Activated CD8-positive, alpha-beta T cell treated with anti-CD3 and anti-CD28 coated beads for 36 hours (primary cell): ENCODE data around the gene BCL2. TPM values are rescaled to one million over a fixed set of nuclear protein-coding genes. Genes with fewer than 3 reads are reported as not detected.

Experiments used
- ATAC-seq: fragments of 200-7000 bp; cut with Tn5 transposase; one replicate; pipeline ENCODE4 v1.10.0; 2021; ENCODE audit warnings: mild to moderate bottlenecking, moderate library complexity
- CTCF ChIA-PET: fragments of 350-600 bp; sonication (Branson Sonifier 250); formaldehyde crosslinking; loops from one replicate; lab custom pipeline; 2021; ENCODE audit warnings: antibody characterized with exemption; lab: Charles Lee
- POLR2A ChIA-PET: fragments of 350-600 bp; sonication (Branson Sonifier 250); formaldehyde crosslinking; loops from one replicate; lab custom pipeline; 2021; ENCODE audit warnings: antibody characterized with exemption; lab: Charles Lee
- DNase-seq: peaks from one replicate; pipeline ENCODE4 v3.0.0-alpha.2; 2020
- H3K27ac Mint-ChIP-seq: one replicate; pipeline ENCODE4 v1.8.0; 2021; ENCODE audit warnings: mild to moderate bottlenecking, mixed read lengths
- H3K27me3 Mint-ChIP-seq: one replicate; pipeline ENCODE4 v1.8.0; 2021; ENCODE audit warnings: mixed read lengths
- H3K36me3 Mint-ChIP-seq: one replicate; pipeline ENCODE4 v1.8.0; 2021; ENCODE audit warnings: low read depth, mixed read lengths
- H3K4me1 Mint-ChIP-seq: one replicate; pipeline ENCODE4 v1.8.0; 2021; ENCODE audit warnings: low read depth, mixed read lengths
- H3K4me3 Mint-ChIP-seq: one replicate; pipeline ENCODE4 v1.8.0; 2021; ENCODE audit warnings: mild to moderate bottlenecking, moderate library complexity, mixed read lengths
- H3K9me3 Mint-ChIP-seq: one replicate; pipeline ENCODE4 v1.8.0; 2021; ENCODE audit warnings: mixed read lengths
- CTCF ChIP-seq: fragments of 200-600 bp; IDR thresholded peaks from one replicate; pipeline ENCODE4 v1.8.0; 2022; ENCODE audit warnings: antibody characterized with exemption, mild to moderate bottlenecking
- intact Hi-C: fragments of 100-400 bp; cut with micrococcal nuclease; formaldehyde crosslinking; loops from one replicate; pipeline ENCODE4 v1.10.0; 2022
- total RNA-seq, 2 experiments: library from RNA; stranded (reverse); gene quantifications; one replicate each; pipeline ENCODE4 v1.2.3, GENCODE V29; 2021

The BCL2 gene
- total RNA-seq, 2 experiments from 2014 or later = 104 to 107 TPM

- Mint-ChIP-seq H3K36me3 (peaks cover 78% of the 10 kb centered on the region), H3K4me1 (peaks cover 77% of the 10 kb centered on the region), H3K9me3 (peaks cover 2% of the 10 kb centered on the region), H3K4me3 (no peak overlapping the region), H3K27me3 (no peaks in the 10 kb centered on the region), H3K27ac (peak overlapping the region; percentile 63)
- intact Hi-C loops = no loop called here
- CTCF ChIA-PET = no interaction called here
- no peak for TF ChIP-seq CTCF
- POLR2A ChIA-PET = no interaction called here
- ATAC-seq (no peak), DNase-seq (no peak)
Measured at GRCh38 chr18:63259567-63260379, 59.8 kb downstream of the BCL2 start.

- H3K9me3 Mint-ChIP-seq = peaks cover 4% of the 10 kb centered on the region
- peaks cover 81% of the 10 kb centered on the region for H3K4me1 Mint-ChIP-seq
- intact Hi-C loops = no loop called here
- peak; percentile 52 for ATAC-seq
- POLR2A ChIA-PET = no interaction called here
- TF ChIP-seq CTCF = no peak
- DNase-seq = peak; percentile 14
- H3K36me3 Mint-ChIP-seq = peaks cover 81% of the 10 kb centered on the region
- CTCF ChIA-PET = interaction anchor here (0.9 to 1.1 kb wide), 2 partner anchors 39 to 60 kb away, joined by 3 read pairs; no protein-coding TSS in a partner anchor
- H3K27me3 Mint-ChIP-seq = no peaks in the 10 kb centered on the region
- peak overlapping the region; percentile 63 for H3K27ac Mint-ChIP-seq
- H3K4me3 Mint-ChIP-seq = no peak overlapping the region
Measured at GRCh38 chr18:63258749-63259566, 60.6 kb downstream of the BCL2 start.

- Mint-ChIP-seq H3K27me3 (no peaks in the 10 kb centered on the region), H3K27ac (peak overlapping the region; percentile 66), H3K36me3 (peaks cover 81% of the 10 kb centered on the region), H3K9me3 (peaks cover 7% of the 10 kb centered on the region), H3K4me3 (no peak overlapping the region), H3K4me1 (peaks cover 80% of the 10 kb centered on the region)
- ChIA-PET POLR2A (interaction anchor here (1.0 to 1.6 kb wide), 2 partner anchors 8 to 38 kb away, joined by 4 to 5 read pairs; no protein-coding TSS in a partner anchor), CTCF (no interaction called here)
- ATAC-seq (peak; percentile 42), DNase-seq (no peak)
- TF ChIP-seq CTCF = no peak
- intact Hi-C loops = no loop called here
Measured at GRCh38 chr18:63257453-63257852, 62.1 kb downstream of the BCL2 start.

GRCh38 chr18:63255435-63255834 lies 64.1 kb downstream of the BCL2 start:
- POLR2A ChIA-PET = interaction anchor here (0.6 to 1.1 kb wide), 4 partner anchors 12 to 45 kb away, joined by 3 to 5 read pairs (median 3); no protein-coding TSS in a partner anchor
- CTCF ChIA-PET = interaction anchor here (0.8 kb wide), 2 partner anchors 62 to 67 kb away, joined by 3 to 4 read pairs; no protein-coding TSS in a partner anchor
- no peak for ATAC-seq
- no peaks in the 10 kb centered on the region for H3K27me3 Mint-ChIP-seq
- peaks cover 10% of the 10 kb centered on the region for H3K9me3 Mint-ChIP-seq
- peaks cover 84% of the 10 kb centered on the region for H3K36me3 Mint-ChIP-seq
- peaks cover 78% of the 10 kb centered on the region for H3K4me1 Mint-ChIP-seq
- DNase-seq = no peak
- no peak overlapping the region for H3K4me3 Mint-ChIP-seq
- intact Hi-C loops = no loop called here
- no peak for TF ChIP-seq CTCF
- H3K27ac Mint-ChIP-seq = peak overlapping the region; percentile 36
